SU-DHL-6 (cell line): ENCODE results near the gene FAM111B.

Experiments
- H2AFZ ChIP-seq: fragments of 200-600 bp; sonication (generic); 2 replicates; pipeline ENCODE4 v1.6.1; 2014; ENCODE audit warnings: low read depth, mild to moderate bottlenecking, moderate library complexity, mixed read lengths, antibody characterized with exemption, low read length; ENCODE audit not compliant: severe bottlenecking
- H3F3A ChIP-seq: fragments of 200-600 bp; shearing (Covaris generic); 2 replicates; pipeline ENCODE4 v1.6.0; 2016; ENCODE audit warnings: antibody characterized with exemption, mild to moderate bottlenecking; ENCODE audit not compliant: insufficient read depth
- H3K27ac ChIP-seq: fragments of 200-600 bp; sonication (generic); 2 replicates; pipeline ENCODE4 v1.5.1; 2016; ENCODE audit warnings: low read depth, mild to moderate bottlenecking, low read length, moderate library complexity, mixed read lengths
- H3K27me3 ChIP-seq: fragments of 200-600 bp; sonication (generic), shearing (Covaris generic); 2 replicates; pipeline ENCODE4 v1.6.0; 2014; ENCODE audit warnings: mild to moderate bottlenecking, low read length
- H3K36me3 ChIP-seq: fragments of 200-600 bp; sonication (generic); 2 replicates; pipeline ENCODE4 v1.6.1; 2014; ENCODE audit warnings: mild to moderate bottlenecking, low read length, mixed read lengths
- H3K4me2 ChIP-seq: fragments of 300-600, 200-600 bp; shearing (Covaris generic), sonication (generic); 2 replicates; pipeline ENCODE4 v1.6.0; 2014; ENCODE audit warnings: low read length, low read depth, mild to moderate bottlenecking; ENCODE audit not compliant: poor library complexity, severe bottlenecking
- H3K4me3 ChIP-seq: fragments of 200-600 bp; sonication (generic); 2 replicates; pipeline ENCODE4 v1.5.1; 2014; ENCODE audit warnings: antibody characterized with exemption, low read length, mild to moderate bottlenecking, mixed read lengths; ENCODE audit not compliant: insufficient read depth, poor library complexity, severe bottlenecking
- H3K79me2 ChIP-seq: fragments of 200-600 bp; sonication (generic); 2 replicates; pipeline ENCODE4 v1.6.1; 2014; ENCODE audit warnings: mild to moderate bottlenecking, low read length, moderate library complexity; ENCODE audit not compliant: insufficient read depth
- H3K9ac ChIP-seq: fragments of 200-600 bp; sonication (generic); 2 replicates; pipeline ENCODE4 v1.7.0; 2014; ENCODE audit warnings: mild to moderate bottlenecking, low read length
- H3K9me2 ChIP-seq: fragments of 200-600 bp; sonication (generic); replicated peaks from 2 replicates; pipeline ENCODE4 v1.6.1; 2014; ENCODE audit warnings: low read length; ENCODE audit not compliant: insufficient read depth
- H3K9me3 ChIP-seq: fragments of 200-600 bp; sonication (generic); 2 replicates; pipeline ENCODE4 v1.6.1; 2014; ENCODE audit warnings: low read length, mixed read lengths; ENCODE audit not compliant: insufficient read depth
- H4K20me1 ChIP-seq: fragments of 200-600 bp; sonication (generic); 2 replicates; pipeline ENCODE4 v1.6.1; 2014; ENCODE audit warnings: low read depth, mild to moderate bottlenecking, antibody characterized with exemption, low read length, moderate library complexity, mixed read lengths
- EZH2phosphoT487 ChIP-seq: fragments of 200-600 bp; sonication (generic), shearing (Covaris generic); conservative IDR thresholded peaks from 2 replicates; pipeline ENCODE4 v1.6.1; 2018; ENCODE audit warnings: mild to moderate bottlenecking, antibody characterized with exemption, low read length, moderate library complexity, mixed read lengths
- TF ChIP-seq, protein P1 (sequence below): fragments of 200-600 bp; sonication (generic); IDR thresholded peaks from one replicate; pipeline ENCODE4 v1.5.1; 2017; ENCODE audit warnings: antibody characterized with exemption, mild to moderate bottlenecking, low read length, moderate library complexity; ENCODE audit not compliant: insufficient read depth, poor library complexity, severe bottlenecking

The FAM111B gene

DNA sequence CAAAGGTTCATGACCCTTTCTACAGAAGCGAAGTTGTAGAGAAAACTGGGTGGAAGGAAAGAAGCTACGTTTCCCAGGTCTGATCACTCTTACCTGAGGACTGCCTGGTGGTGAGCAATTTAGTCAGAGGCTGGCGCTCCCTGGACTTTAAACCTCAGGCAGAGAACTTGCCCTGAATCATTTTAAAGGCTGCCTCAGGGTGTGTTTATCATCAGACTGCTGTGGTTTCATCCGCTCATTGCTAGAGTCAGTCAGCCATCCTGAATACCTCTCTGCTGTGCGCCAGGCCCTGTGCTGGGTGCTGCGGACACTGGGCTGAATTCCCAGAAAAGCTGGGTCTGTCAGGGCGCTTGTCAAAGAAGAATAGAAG lies 67.6 kb downstream of the FAM111B start:
- H3K9ac ChIP-seq: no peak overlapping the region
- peaks cover 3% of the 10 kb centered on the region; the same call in 1 of the 2 replicates for H3K36me3 ChIP-seq
- no peak overlapping the region for H3K27ac ChIP-seq
- no peaks in the 10 kb centered on the region for H3F3A ChIP-seq
- H2AFZ ChIP-seq: no peak overlapping the region
- no peaks in the 10 kb centered on the region for H3K79me2 ChIP-seq
- no peaks in the 10 kb centered on the region; the same call in 1 of the 2 replicates for H4K20me1 ChIP-seq
- H3K9me2 ChIP-seq: no peaks in the 10 kb centered on the region
- no peak for TF ChIP-seq EZH2phosphoT487
- TF ChIP-seq, protein P1, sequence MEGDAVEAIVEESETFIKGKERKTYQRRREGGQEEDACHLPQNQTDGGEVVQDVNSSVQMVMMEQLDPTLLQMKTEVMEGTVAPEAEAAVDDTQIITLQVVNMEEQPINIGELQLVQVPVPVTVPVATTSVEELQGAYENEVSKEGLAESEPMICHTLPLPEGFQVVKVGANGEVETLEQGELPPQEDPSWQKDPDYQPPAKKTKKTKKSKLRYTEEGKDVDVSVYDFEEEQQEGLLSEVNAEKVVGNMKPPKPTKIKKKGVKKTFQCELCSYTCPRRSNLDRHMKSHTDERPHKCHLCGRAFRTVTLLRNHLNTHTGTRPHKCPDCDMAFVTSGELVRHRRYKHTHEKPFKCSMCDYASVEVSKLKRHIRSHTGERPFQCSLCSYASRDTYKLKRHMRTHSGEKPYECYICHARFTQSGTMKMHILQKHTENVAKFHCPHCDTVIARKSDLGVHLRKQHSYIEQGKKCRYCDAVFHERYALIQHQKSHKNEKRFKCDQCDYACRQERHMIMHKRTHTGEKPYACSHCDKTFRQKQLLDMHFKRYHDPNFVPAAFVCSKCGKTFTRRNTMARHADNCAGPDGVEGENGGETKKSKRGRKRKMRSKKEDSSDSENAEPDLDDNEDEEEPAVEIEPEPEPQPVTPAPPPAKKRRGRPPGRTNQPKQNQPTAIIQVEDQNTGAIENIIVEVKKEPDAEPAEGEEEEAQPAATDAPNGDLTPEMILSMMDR: no peak
- no peak overlapping the region for H3K4me3 ChIP-seq
- H3K27me3 ChIP-seq: no peaks in the 10 kb centered on the region
- H3K4me2 ChIP-seq: no peak overlapping the region
- peaks cover 18% of the 10 kb centered on the region; the same call in 1 of the 2 replicates for H3K9me3 ChIP-seq

GRCh38 chr11:59175091-59175501 lies 68.1 kb downstream of the FAM111B start:
- Histone ChIP-seq H3K79me2 (no peaks in the 10 kb centered on the region), H3K9me2 (no peaks in the 10 kb centered on the region), H3K9me3 (peaks cover 18% of the 10 kb centered on the region; the same call in 1 of the 2 replicates), H3K36me3 (peaks cover 3% of the 10 kb centered on the region; the same call in 1 of the 2 replicates), H3F3A (no peaks in the 10 kb centered on the region), H2AFZ (no peak overlapping the region), H4K20me1 (no peaks in the 10 kb centered on the region; the same call in 1 of the 2 replicates), H3K4me3 (no peak overlapping the region), H3K27me3 (no peaks in the 10 kb centered on the region), H3K9ac (no peak overlapping the region), H3K27ac (no peak overlapping the region), H3K4me2 (no peak overlapping the region)
- TF ChIP-seq, protein P1: no peak
- no peak for TF ChIP-seq EZH2phosphoT487

GRCh38 chr11:59176330-59176729 lies 69.3 kb downstream of the FAM111B start:
- Histone ChIP-seq H2AFZ (no peak overlapping the region), H3F3A (no peaks in the 10 kb centered on the region), H3K27me3 (no peaks in the 10 kb centered on the region), H3K9me2 (no peaks in the 10 kb centered on the region), H3K4me3 (no peak overlapping the region), H3K4me2 (no peak overlapping the region), H3K9me3 (peaks cover 18% of the 10 kb centered on the region; the same call in 1 of the 2 replicates), H3K79me2 (no peaks in the 10 kb centered on the region), H4K20me1 (no peaks in the 10 kb centered on the region; the same call in 1 of the 2 replicates), H3K36me3 (peaks cover 3% of the 10 kb centered on the region; the same call in 1 of the 2 replicates), H3K27ac (no peak overlapping the region), H3K9ac (no peak overlapping the region)
- TF ChIP-seq, protein P1: no peak
- no peak for TF ChIP-seq EZH2phosphoT487
